Stimulated activated CD8-positive, alpha-beta memory T cell treated with anti-CD3 and anti-CD28 coated beads, Interleukin-7, amount 100 ng/mL, for 48 hours (primary cell): Measurements from ENCODE around the gene SAMD3.
"Not testable (repeated sequence)": the region's sequence is repeated elsewhere in the genome, so short reads cannot be mapped to it uniquely, and the experiment has no call there.

ENCODE experiments used
- DNase-seq, 2 donors: peaks; one replicate each; pipeline ENCODE4 v3.0.0-alpha.2; 2020; ENCODE audit warnings: low read depth in 1 of 2; ENCODE audit errors: extremely low read depth in 1 of 2

Gene SAMD3

GRCh38 chr6:130222775-130223174 is at the start of gene SAMD3:
Gene SAMD3, minus strand, starts transcription at chr6:130222951. Its CDS starts 7,678 bp downstream, at chr6:130215273.
- no peak for DNase-seq

- no peak for DNase-seq
These were observed 47.4 kb upstream of the SAMD3 start for GRCh38 chr6:130269969-130270635.

GRCh38 chr6:130265553-130265952 is 42.8 kb upstream of the SAMD3 start:
- not testable (repeated sequence) for DNase-seq

GRCh38 chr6:130262008-130262407 is 39.3 kb upstream of the SAMD3 start:
- no peak for DNase-seq

- not testable (repeated sequence) for DNase-seq
These were observed 38.8 kb upstream of the SAMD3 start for GRCh38 chr6:130261558-130261957.

- not testable (repeated sequence) for DNase-seq
These were observed 38.0 kb upstream of the SAMD3 start for GRCh38 chr6:130260614-130261241.

GRCh38 chr6:130260050-130260462 is 37.3 kb upstream of the SAMD3 start:
- not testable (repeated sequence) for DNase-seq

- DNase-seq: no peak
These were observed 36.8 kb upstream of the SAMD3 start for GRCh38 chr6:130259557-130259956.

- no peak for DNase-seq
These were observed 36.4 kb upstream of the SAMD3 start for GRCh38 chr6:130259140-130259539.

GRCh38 chr6:130252527-130253237 is 29.9 kb upstream of the SAMD3 start:
- no peak for DNase-seq

- no peak for DNase-seq
These were observed 22.5 kb upstream of the SAMD3 start for GRCh38 chr6:130245267-130245666.

GRCh38 chr6:130244728-130245127 is 22.0 kb upstream of the SAMD3 start:
- DNase-seq: no peak

GRCh38 chr6:130240232-130240631 is 17.5 kb upstream of the SAMD3 start:
- DNase-seq: no peak

- no peak for DNase-seq
These were observed 17.0 kb upstream of the SAMD3 start for GRCh38 chr6:130239755-130240154.

- DNase-seq: no peak
These were observed 10.6 kb upstream of the SAMD3 start for GRCh38 chr6:130233330-130233729.

GRCh38 chr6:130230531-130230930 is 7.8 kb upstream of the SAMD3 start:
- not testable (repeated sequence) for DNase-seq

GRCh38 chr6:130229645-130230044 is 6.9 kb upstream of the SAMD3 start:
- DNase-seq: no peak

GRCh38 chr6:130223508-130223907 is 757 bp upstream of the SAMD3 start:
- DNase-seq: peak; percentile 37 to 60

GRCh38 chr6:130218134-130218533 is 4.6 kb downstream of the SAMD3 start:
- DNase-seq: no peak

- no peak for DNase-seq
These were observed 6.1 kb downstream of the SAMD3 start for GRCh38 chr6:130216620-130217019.

GRCh38 chr6:130215526-130215925 is 7.2 kb downstream of the SAMD3 start:
- no peak for DNase-seq
